GM06990 (cell line): ENCODE data around the gene ANO7.
A peak's percentile ranks its signal among the peaks of the same experiment; 100 is the strongest.

ENCODE experiments used
- DNase-seq: peaks from one replicate; pipeline ENCODE4 v3.0.0-alpha.2; 2011; ENCODE audit not compliant: insufficient read length; ENCODE audit errors: extremely low read depth
- H3K27me3 ChIP-seq: replicated peaks from 2 replicates; pipeline ENCODE4 v1.6.0; 2011; ENCODE audit warnings: low read length; ENCODE audit not compliant: control insufficient read depth, insufficient read depth
- H3K36me3 ChIP-seq: 2 replicates; pipeline ENCODE4 v1.5.1; 2011; ENCODE audit warnings: low read length; ENCODE audit not compliant: control insufficient read depth, insufficient read depth
- H3K4me3 ChIP-seq: replicated peaks from 2 replicates; pipeline ENCODE4 v1.5.1; 2011; ENCODE audit warnings: low read depth, mild to moderate bottlenecking, control low read depth, low read length
- CTCF ChIP-seq: IDR thresholded peaks from 2 replicates; pipeline ENCODE4 v1.5.1; 2011; ENCODE audit warnings: low read length, control low read depth, mild to moderate bottlenecking, inconsistent platforms; ENCODE audit not compliant: insufficient read depth, poor library complexity, severe bottlenecking

Gene ANO7

GRCh38 chr2:241268716-241269445 is 80.4 kb downstream of the ANO7 start:
- H3K36me3 ChIP-seq = peaks cover 28% of the 10 kb centered on the region
- DNase-seq = no peak
- no peak overlapping the region for H3K4me3 ChIP-seq
- no peak for TF ChIP-seq CTCF
- H3K27me3 ChIP-seq = no peaks in the 10 kb centered on the region

- no peak for TF ChIP-seq CTCF
- DNase-seq = no peak
- H3K4me3 ChIP-seq = no peak overlapping the region; the same call in 1 of the 2 replicates
- H3K27me3 ChIP-seq = no peaks in the 10 kb centered on the region
- peaks cover 22% of the 10 kb centered on the region for H3K36me3 ChIP-seq
These were observed 81.4 kb downstream of the ANO7 start for GRCh38 chr2:241269707-241270520.

- no peak for TF ChIP-seq CTCF
- DNase-seq = no peak
- peak overlapping the region; percentile 76 for H3K4me3 ChIP-seq
- H3K36me3 ChIP-seq = peaks cover 18% of the 10 kb centered on the region
- H3K27me3 ChIP-seq = no peaks in the 10 kb centered on the region
These were observed 82.1 kb downstream of the ANO7 start for GRCh38 chr2:241270531-241270930.

GRCh38 chr2:241271706-241272302 is 83.3 kb downstream of the ANO7 start:
- H3K36me3 ChIP-seq = peaks cover 13% of the 10 kb centered on the region
- no peak for TF ChIP-seq CTCF
- no peaks in the 10 kb centered on the region for H3K27me3 ChIP-seq
- peak; percentile 71 for DNase-seq
- peak overlapping the region; percentile 76 for H3K4me3 ChIP-seq

- Histone ChIP-seq H3K36me3 (peaks cover 10% of the 10 kb centered on the region), H3K4me3 (peak overlapping the region; percentile 76), H3K27me3 (no peaks in the 10 kb centered on the region)
- TF ChIP-seq CTCF = no peak
- peak; percentile 73 for DNase-seq
These were observed 84.1 kb downstream of the ANO7 start for GRCh38 chr2:241272303-241273209.
